ENCODE measurements around the gene BRCA1. TPM values are rescaled to one million over a fixed set of nuclear protein-coding genes. Genes with fewer than 3 reads are reported as not detected.

The BRCA1 gene
- total RNA-seq, 1 experiment from 2014 or later: 44.1 TPM

DNA sequence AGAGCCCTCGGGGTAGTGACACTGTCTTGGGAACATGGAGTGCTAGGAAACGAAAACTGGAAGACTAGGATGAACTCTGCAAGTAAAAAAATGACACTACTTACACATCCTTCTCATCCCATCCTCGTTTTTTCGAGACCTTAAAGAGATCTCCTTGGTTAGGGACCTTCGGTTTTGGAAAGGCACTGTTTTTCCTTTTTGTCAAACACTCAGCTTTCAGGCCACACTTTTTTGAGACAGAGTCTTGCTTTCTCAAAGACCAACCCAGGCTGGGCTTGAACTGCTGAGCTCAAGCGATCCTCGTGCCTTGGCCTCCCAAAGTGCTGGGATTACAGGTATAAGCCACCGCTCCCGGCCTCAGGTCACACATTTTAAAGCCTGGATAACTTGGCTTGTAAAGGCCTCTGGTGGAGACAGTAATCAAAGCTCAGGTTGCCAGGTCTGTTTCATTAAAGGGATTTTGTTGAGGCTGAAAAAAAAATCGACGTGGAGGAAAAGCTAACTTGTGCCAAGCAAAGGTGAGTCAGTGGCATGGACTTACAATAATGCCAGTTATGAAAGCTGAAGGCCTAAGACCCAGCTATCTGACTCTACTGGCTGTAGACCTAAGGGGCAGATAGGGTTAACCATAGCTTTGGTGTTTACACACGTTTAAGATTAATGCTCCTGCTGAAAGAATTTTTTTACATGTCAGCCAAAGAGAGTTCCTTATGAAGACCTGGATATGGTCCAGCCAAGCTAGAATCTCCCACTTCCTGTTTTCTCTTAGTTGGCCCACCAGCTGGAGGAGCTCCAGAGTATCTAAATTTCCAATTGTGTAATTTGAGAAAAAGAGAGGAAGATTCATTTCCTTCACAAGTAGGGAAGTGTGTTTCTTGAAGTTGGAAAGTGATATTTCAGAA, 46.7 kb upstream of the BRCA1 start:
- Histone ChIP-seq H3K4me1 (ENCODE audit: control insufficient read depth in 1 of 2, insufficient read depth in 2 of 2, low read length in 2 of 2) (peaks cover 8 to 23% of the 10 kb centered on the region in 2 experiments), H3K27me3 (ENCODE audit: insufficient read depth, low read length) (no peaks in the 10 kb centered on the region), H3K27ac (ENCODE audit: low read depth, low read length) (peak overlapping the region; percentile 72), H3K9ac (ENCODE audit: low read length) (peak overlapping the region; percentile 86), H3K4me3 (replicated peaks in 1 of 2; ENCODE audit: low read depth in 1 of 2, low read length in 2 of 2) (peak overlapping the region; percentile 76 to 98), H3K9me3 (ENCODE audit: control insufficient read depth in 1 of 2, insufficient read depth in 1 of 2, low read depth in 1 of 2, low read length in 2 of 2) (no peaks in the 10 kb centered on the region), H4K20me1 (ENCODE audit: insufficient read depth) (no peaks in the 10 kb centered on the region), H3K9me2 (ENCODE audit: insufficient read depth) (no peaks in the 10 kb centered on the region), H3K79me2 (ENCODE audit: insufficient read depth, low read length) (peaks cover 47% of the 10 kb centered on the region), H3K4me2 (ENCODE audit: low read length) (peak overlapping the region; percentile 90), H2AFZ (ENCODE audit: low read depth, low read length, poor library complexity, severe bottlenecking) (no peak overlapping the region), H3K36me3 (ENCODE audit: control insufficient read depth in 1 of 2, insufficient read depth in 2 of 2, low read length in 2 of 2) (peaks cover 0 to 5% of the 10 kb centered on the region in 2 experiments; a peak in 1 of 4 replicates)
- ChIA-PET CTCF (interaction anchor here (1.5 to 1.6 kb wide), 2 partner anchors 147 to 312 kb away, joined by 4 to 6 read pairs; partner anchors contain the start of genes DHX8 and RND2), POLR2A (interaction anchor here (0.8 to 1.9 kb wide), 8 partner anchors 38 to 196 kb away, joined by 3 to 23 read pairs (median 4); partner anchors contain the start of genes IFI35, RPL27 and TMEM106A), RAD21 (ENCODE audit: low non-redundant PET in 1 of 2, low total read pairs in 2 of 2, uncharacterized antibody in 2 of 2, unreplicated experiment in 2 of 2) (no interaction called here)
- peak; percentile 50 for DNase-seq (ENCODE audit: low read depth, low spot score)
- intact Hi-C loops (cut with micrococcal nuclease): loop anchor here (2.0 kb wide), 1 partner anchor 149 kb away; the partner anchor contains the start of gene VAT1
- BruUV-seq (replicated peaks): TSS peak; percentile 86
- TF ChIP-seq YY1 (IDR thresholded peaks at IDR 0.05; ENCODE audit: extremely low read depth, insufficient replicate concordance, low read depth, low read length): no peak
- 0 out of 2 replicates have a peak, but pooled peaks have one; percentile 3 for TF ChIP-seq JUND (IDR thresholded peaks at IDR 0.05)
- TF ChIP-seq EGR1 (IDR thresholded peaks at IDR 0.05; ENCODE audit: low read depth): no peak
- peak; percentile 41 for TF ChIP-seq FOSL1 (IDR thresholded peaks at IDR 0.05; ENCODE audit: low read depth)
- TF ChIP-seq EZH2 (IDR thresholded peaks at IDR 0.05): no peak
- TF ChIP-seq, protein P1, sequence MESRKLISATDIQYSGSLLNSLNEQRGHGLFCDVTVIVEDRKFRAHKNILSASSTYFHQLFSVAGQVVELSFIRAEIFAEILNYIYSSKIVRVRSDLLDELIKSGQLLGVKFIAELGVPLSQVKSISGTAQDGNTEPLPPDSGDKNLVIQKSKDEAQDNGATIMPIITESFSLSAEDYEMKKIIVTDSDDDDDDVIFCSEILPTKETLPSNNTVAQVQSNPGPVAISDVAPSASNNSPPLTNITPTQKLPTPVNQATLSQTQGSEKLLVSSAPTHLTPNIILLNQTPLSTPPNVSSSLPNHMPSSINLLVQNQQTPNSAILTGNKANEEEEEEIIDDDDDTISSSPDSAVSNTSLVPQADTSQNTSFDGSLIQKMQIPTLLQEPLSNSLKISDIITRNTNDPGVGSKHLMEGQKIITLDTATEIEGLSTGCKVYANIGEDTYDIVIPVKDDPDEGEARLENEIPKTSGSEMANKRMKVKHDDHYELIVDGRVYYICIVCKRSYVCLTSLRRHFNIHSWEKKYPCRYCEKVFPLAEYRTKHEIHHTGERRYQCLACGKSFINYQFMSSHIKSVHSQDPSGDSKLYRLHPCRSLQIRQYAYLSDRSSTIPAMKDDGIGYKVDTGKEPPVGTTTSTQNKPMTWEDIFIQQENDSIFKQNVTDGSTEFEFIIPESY (IDR thresholded peaks at IDR 0.05; ENCODE audit: extremely low read depth, insufficient replicate concordance, low read length): no peak
- peak; percentile 25; the same call in 1 of the 2 replicates for TF ChIP-seq POLR2AphosphoS5 (IDR thresholded peaks at IDR 0.05; ENCODE audit: low read depth, low read length)
- no peak for TF ChIP-seq EZH2phosphoT487 (IDR thresholded peaks at IDR 0.05; ENCODE audit: borderline replicate concordance)
- peak; percentile 72 for TF ChIP-seq ELF1 (IDR thresholded peaks at IDR 0.05; ENCODE audit: borderline replicate concordance, low read depth)
- peak; percentile 37; the same call in 1 of the 2 replicates for TF ChIP-seq SRF (IDR thresholded peaks at IDR 0.05; ENCODE audit: low read depth)
- TF ChIP-seq CEBPB (IDR thresholded peaks at IDR 0.05; ENCODE audit: low read depth): peak; percentile 30; the same call in 1 of the 2 replicates
- peak; percentile 27; the same call in 1 of the 2 replicates for TF ChIP-seq ZFX (IDR thresholded peaks at IDR 0.05)
- 0 out of 2 replicates have a peak, but pooled peaks have one; percentile 35 for TF ChIP-seq SIN3A (IDR thresholded peaks at IDR 0.05; ENCODE audit: low read depth)
- TF ChIP-seq SP1 (IDR thresholded peaks at IDR 0.05; ENCODE audit: low read depth): peak; percentile 26; the same call in 1 of the 2 replicates
- TF ChIP-seq, protein P2, sequence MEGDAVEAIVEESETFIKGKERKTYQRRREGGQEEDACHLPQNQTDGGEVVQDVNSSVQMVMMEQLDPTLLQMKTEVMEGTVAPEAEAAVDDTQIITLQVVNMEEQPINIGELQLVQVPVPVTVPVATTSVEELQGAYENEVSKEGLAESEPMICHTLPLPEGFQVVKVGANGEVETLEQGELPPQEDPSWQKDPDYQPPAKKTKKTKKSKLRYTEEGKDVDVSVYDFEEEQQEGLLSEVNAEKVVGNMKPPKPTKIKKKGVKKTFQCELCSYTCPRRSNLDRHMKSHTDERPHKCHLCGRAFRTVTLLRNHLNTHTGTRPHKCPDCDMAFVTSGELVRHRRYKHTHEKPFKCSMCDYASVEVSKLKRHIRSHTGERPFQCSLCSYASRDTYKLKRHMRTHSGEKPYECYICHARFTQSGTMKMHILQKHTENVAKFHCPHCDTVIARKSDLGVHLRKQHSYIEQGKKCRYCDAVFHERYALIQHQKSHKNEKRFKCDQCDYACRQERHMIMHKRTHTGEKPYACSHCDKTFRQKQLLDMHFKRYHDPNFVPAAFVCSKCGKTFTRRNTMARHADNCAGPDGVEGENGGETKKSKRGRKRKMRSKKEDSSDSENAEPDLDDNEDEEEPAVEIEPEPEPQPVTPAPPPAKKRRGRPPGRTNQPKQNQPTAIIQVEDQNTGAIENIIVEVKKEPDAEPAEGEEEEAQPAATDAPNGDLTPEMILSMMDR (IDR thresholded peaks at IDR 0.05 in 2 of 3, conservative IDR thresholded peaks at IDR 0.05 in 1 of 3; ENCODE audit: borderline replicate concordance in 1 of 3, insufficient read depth in 1 of 3, low read depth in 2 of 3, low read length in 2 of 3): peak; percentile 24 to 38 (median 33); a peak in 2 of 6 replicates
- peak; percentile 27; the same call in 1 of the 2 replicates for TF ChIP-seq RAD21 (IDR thresholded peaks at IDR 0.05; ENCODE audit: low read depth)
- ATAC-seq: no peak
